ENCODE measurements around the gene NPIPA3.
"Not testable (repeated sequence)": the region's sequence is repeated elsewhere in the genome, so short reads cannot be mapped to it uniquely, and the experiment has no call there.

The NPIPA3 gene

DNA sequence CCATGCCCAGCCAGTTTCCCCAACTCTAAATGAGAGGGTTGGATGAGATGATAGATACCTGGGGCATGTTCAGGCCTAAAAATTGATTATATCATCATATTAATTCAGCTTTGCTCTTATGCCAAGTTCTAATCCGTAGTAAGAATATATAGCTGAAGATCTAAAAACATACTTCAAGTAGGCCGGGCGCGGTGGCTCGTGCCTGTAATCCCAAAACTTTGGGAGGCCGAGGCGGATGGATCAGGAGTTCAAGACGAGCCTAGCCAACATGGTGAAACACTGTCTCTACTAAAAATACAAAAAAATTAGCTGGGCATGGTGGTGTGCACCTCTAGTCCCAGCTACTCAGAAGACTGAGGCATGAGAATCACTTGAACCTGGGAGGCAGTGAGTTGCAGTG, 21.1 kb upstream of the NPIPA3 start:
- Histone ChIP-seq H3K4me3 (replicated peaks; ENCODE audit: low read depth, low read length) (no peak overlapping the region), H3K36me3 (ENCODE audit: control insufficient read depth, insufficient read depth, low read length) (no peaks in the 10 kb centered on the region), H3K27me3 (replicated peaks; ENCODE audit: control insufficient read depth, insufficient read depth, low read length) (no peaks in the 10 kb centered on the region)
- no peak for DNase-seq (ENCODE audit: extremely low read depth, insufficient read length)
- TF ChIP-seq, protein P1, sequence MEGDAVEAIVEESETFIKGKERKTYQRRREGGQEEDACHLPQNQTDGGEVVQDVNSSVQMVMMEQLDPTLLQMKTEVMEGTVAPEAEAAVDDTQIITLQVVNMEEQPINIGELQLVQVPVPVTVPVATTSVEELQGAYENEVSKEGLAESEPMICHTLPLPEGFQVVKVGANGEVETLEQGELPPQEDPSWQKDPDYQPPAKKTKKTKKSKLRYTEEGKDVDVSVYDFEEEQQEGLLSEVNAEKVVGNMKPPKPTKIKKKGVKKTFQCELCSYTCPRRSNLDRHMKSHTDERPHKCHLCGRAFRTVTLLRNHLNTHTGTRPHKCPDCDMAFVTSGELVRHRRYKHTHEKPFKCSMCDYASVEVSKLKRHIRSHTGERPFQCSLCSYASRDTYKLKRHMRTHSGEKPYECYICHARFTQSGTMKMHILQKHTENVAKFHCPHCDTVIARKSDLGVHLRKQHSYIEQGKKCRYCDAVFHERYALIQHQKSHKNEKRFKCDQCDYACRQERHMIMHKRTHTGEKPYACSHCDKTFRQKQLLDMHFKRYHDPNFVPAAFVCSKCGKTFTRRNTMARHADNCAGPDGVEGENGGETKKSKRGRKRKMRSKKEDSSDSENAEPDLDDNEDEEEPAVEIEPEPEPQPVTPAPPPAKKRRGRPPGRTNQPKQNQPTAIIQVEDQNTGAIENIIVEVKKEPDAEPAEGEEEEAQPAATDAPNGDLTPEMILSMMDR (IDR thresholded peaks at IDR 0.05; ENCODE audit: insufficient read depth, low read length, poor library complexity, severe bottlenecking), result no peak

DNA sequence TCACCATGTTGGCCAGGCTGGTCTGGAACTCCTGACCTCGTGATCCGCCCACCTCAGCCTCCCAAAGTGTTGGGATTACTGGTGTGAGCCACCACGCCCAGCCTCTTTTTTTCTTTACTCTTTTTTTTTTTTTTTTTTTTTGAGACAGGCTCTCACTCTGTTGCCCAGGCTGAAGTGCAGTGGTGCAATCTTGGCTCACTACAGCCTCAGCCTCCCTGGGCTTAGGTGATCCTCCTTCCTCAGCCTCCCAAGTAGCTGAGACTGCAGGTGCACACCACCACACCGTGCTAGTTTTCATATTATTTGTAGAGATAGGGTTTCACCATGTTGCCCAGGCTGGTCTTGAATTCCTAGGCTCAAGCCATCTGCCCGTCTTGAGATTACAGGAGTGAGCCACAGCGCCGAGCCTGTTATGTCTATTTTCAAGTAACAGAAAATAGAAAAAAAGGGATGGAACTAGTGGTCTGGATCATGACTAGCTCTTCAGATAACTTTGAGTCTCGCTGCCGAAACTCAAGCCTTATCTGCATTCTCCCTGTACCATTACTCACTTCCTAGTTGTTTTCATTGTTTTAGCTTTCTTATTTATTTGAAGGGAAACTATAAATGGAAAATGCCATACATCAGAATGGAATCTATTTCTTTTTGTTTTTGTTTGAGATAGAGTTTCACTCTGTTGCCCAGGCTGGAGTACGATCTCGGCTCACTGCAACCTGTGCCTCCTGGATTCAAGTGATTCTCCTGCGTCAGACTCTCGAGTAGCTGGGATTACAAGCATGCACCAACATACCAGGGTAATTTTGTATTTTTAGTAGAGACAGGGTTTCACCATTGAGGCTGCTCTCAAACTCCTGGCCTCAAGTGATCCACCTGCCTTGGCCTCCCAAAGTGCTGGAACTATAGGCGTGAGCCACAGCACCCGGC, 17.1 kb upstream of the NPIPA3 start:
- not testable (repeated sequence) for H3K27me3 ChIP-seq (replicated peaks; ENCODE audit: control insufficient read depth, insufficient read depth, low read length); DNase-seq (ENCODE audit: extremely low read depth, insufficient read length); H3K4me3 ChIP-seq (replicated peaks; ENCODE audit: low read depth, low read length); H3K36me3 ChIP-seq (ENCODE audit: control insufficient read depth, insufficient read depth, low read length)

DNA sequence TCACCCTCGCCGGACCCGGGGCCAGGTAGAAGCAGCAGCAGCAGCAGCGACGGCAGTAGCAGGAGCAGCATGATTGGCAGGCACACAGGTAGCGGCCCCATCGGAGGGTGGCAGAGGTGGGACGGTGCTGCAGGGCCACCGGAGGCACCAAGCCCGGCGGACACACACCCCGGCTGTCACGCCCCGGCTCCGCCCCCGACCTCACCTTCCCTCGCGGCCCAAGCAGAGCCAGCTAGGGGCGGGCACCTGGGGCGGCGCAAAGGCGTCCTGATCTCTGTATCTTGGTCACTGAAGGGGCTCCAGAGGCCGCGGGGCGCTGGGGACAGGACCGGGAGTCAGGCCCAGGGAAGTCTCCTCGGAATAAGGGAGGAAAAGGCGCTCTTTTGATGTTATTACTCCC, 9.1 kb upstream of the NPIPA3 start, which contains the start of gene PLA2G10:
TSS of gene PLA2G10 (minus strand) at position 180 of the 400 bp plus-strand sequence. CDS start at position 101, 79 bp downstream.
- not testable (repeated sequence) for DNase-seq (ENCODE audit: extremely low read depth, insufficient read length); H3K36me3 ChIP-seq (ENCODE audit: control insufficient read depth, insufficient read depth, low read length); H3K4me3 ChIP-seq (replicated peaks; ENCODE audit: low read depth, low read length); H3K27me3 ChIP-seq (replicated peaks; ENCODE audit: control insufficient read depth, insufficient read depth, low read length)

DNA sequence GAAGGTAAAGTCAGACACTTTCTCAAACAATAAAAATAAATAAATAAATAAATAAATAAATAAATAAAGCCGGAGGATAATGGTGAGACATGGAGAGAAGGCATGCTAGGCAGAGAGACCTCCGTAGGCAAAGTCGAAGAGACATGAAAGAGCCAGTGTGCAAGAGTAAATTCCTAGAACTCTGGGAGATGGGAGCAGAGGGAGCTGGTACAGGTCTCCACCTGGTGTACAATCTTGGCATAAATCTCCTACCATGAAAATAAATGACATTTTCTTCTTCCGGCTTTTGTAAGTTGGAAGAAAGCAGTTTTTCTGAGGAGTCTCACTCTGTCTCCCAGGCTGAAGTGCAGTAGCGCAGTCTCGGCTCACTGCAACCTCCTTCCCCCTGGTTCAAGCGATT, 1.4 kb upstream of the NPIPA3 start:
- H3K27me3 ChIP-seq (replicated peaks; ENCODE audit: control insufficient read depth, insufficient read depth, low read length); H3K4me3 ChIP-seq (replicated peaks; ENCODE audit: low read depth, low read length); DNase-seq (ENCODE audit: extremely low read depth, insufficient read length); H3K36me3 ChIP-seq (ENCODE audit: control insufficient read depth, insufficient read depth, low read length): not testable (repeated sequence)

DNA sequence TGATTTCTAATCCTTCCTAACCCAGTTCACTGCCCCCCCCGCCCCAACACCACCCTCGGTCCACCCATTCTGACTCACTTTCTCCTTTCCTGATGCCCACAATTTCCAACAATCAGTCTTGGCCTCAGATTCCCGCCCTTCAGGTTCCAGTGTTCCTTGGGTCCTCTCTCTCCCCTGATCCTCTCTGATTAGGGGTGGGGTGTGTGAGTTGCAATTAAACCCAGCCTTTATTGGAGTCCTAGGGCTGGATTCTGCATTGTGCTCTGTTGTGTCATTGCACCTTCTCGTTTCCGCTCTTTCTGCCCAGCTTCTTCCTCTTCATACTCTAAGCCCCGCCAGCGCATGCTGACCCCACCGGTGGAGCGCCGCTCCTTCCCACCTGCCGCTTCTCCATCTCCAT, 539 bp upstream of the NPIPA3 start:
- H3K4me3 ChIP-seq (replicated peaks; ENCODE audit: low read depth, low read length); DNase-seq (ENCODE audit: extremely low read depth, insufficient read length); H3K27me3 ChIP-seq (replicated peaks; ENCODE audit: control insufficient read depth, insufficient read depth, low read length); H3K36me3 ChIP-seq (ENCODE audit: control insufficient read depth, insufficient read depth, low read length): not testable (repeated sequence)

DNA sequence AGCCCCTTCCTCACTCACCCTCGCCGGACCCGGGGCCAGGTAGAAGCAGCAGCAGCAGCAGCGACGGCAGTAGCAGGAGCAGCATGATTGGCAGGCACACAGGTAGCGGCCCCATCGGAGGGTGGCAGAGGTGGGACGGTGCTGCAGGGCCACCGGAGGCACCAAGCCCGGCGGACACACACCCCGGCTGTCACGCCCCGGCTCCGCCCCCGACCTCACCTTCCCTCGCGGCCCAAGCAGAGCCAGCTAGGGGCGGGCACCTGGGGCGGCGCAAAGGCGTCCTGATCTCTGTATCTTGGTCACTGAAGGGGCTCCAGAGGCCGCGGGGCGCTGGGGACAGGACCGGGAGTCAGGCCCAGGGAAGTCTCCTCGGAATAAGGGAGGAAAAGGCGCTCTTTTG, 30.0 kb downstream of the NPIPA3 start:
- H3K27me3 ChIP-seq (replicated peaks; ENCODE audit: control insufficient read depth, insufficient read depth, low read length); H3K36me3 ChIP-seq (ENCODE audit: control insufficient read depth, insufficient read depth, low read length); H3K4me3 ChIP-seq (replicated peaks; ENCODE audit: low read depth, low read length); DNase-seq (ENCODE audit: extremely low read depth, insufficient read length): not testable (repeated sequence)

DNA sequence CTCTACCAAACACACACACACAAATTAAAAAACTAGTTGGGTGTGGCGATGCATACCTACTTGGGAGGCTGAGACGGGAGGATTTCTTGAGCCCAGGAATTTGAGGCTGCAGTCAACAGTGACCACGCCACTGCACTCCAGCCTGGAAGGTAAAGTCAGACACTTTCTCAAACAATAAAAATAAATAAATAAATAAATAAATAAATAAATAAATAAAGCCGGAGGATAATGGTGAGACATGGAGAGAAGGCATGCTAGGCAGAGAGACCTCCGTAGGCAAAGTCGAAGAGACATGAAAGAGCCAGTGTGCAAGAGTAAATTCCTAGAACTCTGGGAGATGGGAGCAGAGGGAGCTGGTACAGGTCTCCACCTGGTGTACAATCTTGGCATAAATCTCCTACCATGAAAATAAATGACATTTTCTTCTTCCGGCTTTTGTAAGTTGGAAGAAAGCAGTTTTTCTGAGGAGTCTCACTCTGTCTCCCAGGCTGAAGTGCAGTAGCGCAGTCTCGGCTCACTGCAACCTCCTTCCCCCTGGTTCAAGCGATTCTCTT, 37.7 kb downstream of the NPIPA3 start:
- DNase-seq (ENCODE audit: extremely low read depth, insufficient read length); H3K27me3 ChIP-seq (replicated peaks; ENCODE audit: control insufficient read depth, insufficient read depth, low read length); H3K4me3 ChIP-seq (replicated peaks; ENCODE audit: low read depth, low read length); H3K36me3 ChIP-seq (ENCODE audit: control insufficient read depth, insufficient read depth, low read length): not testable (repeated sequence)

DNA sequence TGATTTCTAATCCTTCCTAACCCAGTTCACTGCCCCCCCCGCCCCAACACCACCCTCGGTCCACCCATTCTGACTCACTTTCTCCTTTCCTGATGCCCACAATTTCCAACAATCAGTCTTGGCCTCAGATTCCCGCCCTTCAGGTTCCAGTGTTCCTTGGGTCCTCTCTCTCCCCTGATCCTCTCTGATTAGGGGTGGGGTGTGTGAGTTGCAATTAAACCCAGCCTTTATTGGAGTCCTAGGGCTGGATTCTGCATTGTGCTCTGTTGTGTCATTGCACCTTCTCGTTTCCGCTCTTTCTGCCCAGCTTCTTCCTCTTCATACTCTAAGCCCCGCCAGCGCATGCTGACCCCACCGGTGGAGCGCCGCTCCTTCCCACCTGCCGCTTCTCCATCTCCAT, 38.6 kb downstream of the NPIPA3 start:
- H3K27me3 ChIP-seq (replicated peaks; ENCODE audit: control insufficient read depth, insufficient read depth, low read length); H3K4me3 ChIP-seq (replicated peaks; ENCODE audit: low read depth, low read length); H3K36me3 ChIP-seq (ENCODE audit: control insufficient read depth, insufficient read depth, low read length); DNase-seq (ENCODE audit: extremely low read depth, insufficient read length): not testable (repeated sequence)

DNA sequence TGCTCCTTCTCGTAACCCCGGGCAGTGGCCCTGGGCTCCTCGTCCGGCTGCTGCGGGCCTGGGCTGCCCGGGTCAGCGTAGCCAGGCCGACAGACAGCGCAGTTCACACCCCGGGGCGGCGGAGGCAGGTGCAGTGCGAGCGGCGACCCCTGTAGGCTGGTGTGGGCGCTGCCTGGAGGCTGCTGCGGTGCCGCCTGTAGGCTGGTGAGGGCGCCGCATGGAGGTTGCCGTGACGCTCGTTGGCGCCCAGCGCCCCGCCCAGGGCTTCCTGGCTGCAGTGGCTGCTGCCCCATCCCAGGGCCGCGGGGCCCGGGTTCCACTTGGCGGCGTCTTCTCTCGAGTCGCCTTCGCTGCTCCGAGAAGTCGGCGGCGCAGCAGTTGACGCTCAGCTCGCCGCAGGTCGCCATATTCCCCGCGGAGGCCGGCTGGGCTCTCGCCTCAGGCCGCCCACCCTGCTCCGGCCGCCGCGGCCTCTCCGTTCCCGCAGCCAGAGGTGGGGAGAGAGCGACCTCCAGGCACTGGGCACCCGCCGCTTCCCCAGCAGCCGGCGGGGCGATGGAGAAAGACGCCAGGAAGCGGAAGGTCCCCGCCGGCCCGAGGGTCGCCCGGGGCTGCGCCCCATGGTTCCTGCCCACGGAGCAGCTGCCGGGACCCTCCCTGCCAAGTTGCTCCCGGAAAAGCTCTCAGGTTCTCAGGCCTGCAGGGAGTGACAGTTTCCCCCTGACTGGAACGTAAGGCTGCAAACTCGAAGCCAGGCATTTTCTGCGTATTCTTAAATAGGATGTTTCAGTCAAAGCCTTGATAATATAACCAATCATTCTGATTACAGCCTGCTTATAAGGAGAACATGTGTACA, 39.3 kb downstream of the NPIPA3 start, which contains the start of gene NPIPA2:
TSS of gene NPIPA2 (plus strand) at position 261 of the 856 bp plus-strand sequence. CDS start 5,533 bp downstream, outside the sequence.
- not testable (repeated sequence) for H3K27me3 ChIP-seq (replicated peaks; ENCODE audit: control insufficient read depth, insufficient read depth, low read length); H3K4me3 ChIP-seq (replicated peaks; ENCODE audit: low read depth, low read length); DNase-seq (ENCODE audit: extremely low read depth, insufficient read length); H3K36me3 ChIP-seq (ENCODE audit: control insufficient read depth, insufficient read depth, low read length)

DNA sequence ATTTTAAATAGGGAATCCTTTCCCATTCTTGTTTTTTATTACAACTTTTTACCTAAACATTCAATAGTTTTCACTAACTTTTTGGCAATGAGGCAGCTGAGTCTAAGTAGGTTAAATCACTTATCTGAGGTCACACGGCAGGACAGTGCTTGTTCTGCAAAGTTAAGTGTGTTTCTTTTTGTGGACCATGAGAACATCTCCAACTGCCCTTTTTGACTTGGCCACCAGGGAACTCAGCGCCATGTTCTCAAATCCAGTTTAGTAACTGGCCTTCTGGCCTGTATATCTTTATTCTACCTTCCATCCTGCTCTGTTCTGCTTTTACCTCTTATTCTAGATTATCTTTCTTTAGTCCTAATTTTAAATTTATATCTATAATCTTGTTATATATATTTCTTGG, 70.4 kb downstream of the NPIPA3 start:
- not testable (repeated sequence) for H3K27me3 ChIP-seq (replicated peaks; ENCODE audit: control insufficient read depth, insufficient read depth, low read length); DNase-seq (ENCODE audit: extremely low read depth, insufficient read length); H3K4me3 ChIP-seq (replicated peaks; ENCODE audit: low read depth, low read length); H3K36me3 ChIP-seq (ENCODE audit: control insufficient read depth, insufficient read depth, low read length)

DNA sequence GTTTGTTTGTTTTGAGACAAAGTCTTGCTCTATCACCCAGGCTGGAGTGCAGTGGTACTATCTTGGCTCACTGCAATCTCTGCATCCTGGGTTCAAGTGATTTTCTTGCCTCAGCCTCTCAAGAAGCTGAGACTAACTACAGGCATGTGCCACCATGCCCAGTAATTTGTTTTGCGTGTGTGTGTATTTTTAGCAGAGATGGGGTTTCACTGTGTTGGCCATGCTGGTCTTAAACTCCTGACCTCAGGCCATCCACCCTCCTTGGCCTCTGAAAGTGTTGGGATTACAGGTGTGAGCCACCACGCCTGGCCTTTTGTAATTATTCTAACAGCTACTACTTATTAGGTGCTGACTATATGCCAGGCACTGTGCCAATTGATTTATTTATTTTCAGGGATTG, 72.4 kb downstream of the NPIPA3 start:
- H3K36me3 ChIP-seq (ENCODE audit: control insufficient read depth, insufficient read depth, low read length); DNase-seq (ENCODE audit: extremely low read depth, insufficient read length); H3K4me3 ChIP-seq (replicated peaks; ENCODE audit: low read depth, low read length); H3K27me3 ChIP-seq (replicated peaks; ENCODE audit: control insufficient read depth, insufficient read depth, low read length): not testable (repeated sequence)
